SHP77 treated with DMSO at 0.1 percent for 48 hours (cell line): ENCODE results near the gene TSR2.
"Not testable (repeated sequence)": the region's sequence is repeated elsewhere in the genome, so short reads cannot be mapped to it uniquely, and the experiment has no call there.

Experiments
- DNase-seq: peaks from one replicate; lab custom pipeline; 2025; lab: John Stamatoyannopoulos, UW

Gene TSR2

GRCh38 chrX:54473993-54474859 lies 34.0 kb downstream of the TSR2 start:
- no peak for DNase-seq

GRCh38 chrX:54479136-54480111 lies 39.2 kb downstream of the TSR2 start:
- DNase-seq = peak; percentile 44

- DNase-seq = peak; percentile 83
Measured at GRCh38 chrX:54482839-54483593, 42.8 kb downstream of the TSR2 start.

GRCh38 chrX:54483946-54484345 lies 43.7 kb downstream of the TSR2 start:
- no peak for DNase-seq

GRCh38 chrX:54484666-54485065 lies 44.5 kb downstream of the TSR2 start:
- peak; percentile 39 for DNase-seq

- not testable (repeated sequence) for DNase-seq
Measured at GRCh38 chrX:54489819-54490218, 49.6 kb downstream of the TSR2 start.

GRCh38 chrX:54492340-54492739 lies 52.1 kb downstream of the TSR2 start:
- DNase-seq = no peak

- peak; percentile 25 for DNase-seq
Measured at GRCh38 chrX:54494166-54494988, 54.2 kb downstream of the TSR2 start.
